ENCODE data around the gene PNMA8A.

The PNMA8A gene

GRCh38 chr19:46429999-46430398 lies 41.4 kb downstream of the PNMA8A start:
- no peak for TF ChIP-seq CTCF (conservative IDR thresholded peaks at IDR 0.05; ENCODE audit: low read length)
- H3K4me3 ChIP-seq (ENCODE audit: low read length): no peak overlapping the region
- no peak for DNase-seq (ENCODE audit: low read depth)

- peak; percentile 45 for DNase-seq (ENCODE audit: low read depth)
- no peak for TF ChIP-seq CTCF (conservative IDR thresholded peaks at IDR 0.05; ENCODE audit: low read length)
- H3K4me3 ChIP-seq (ENCODE audit: low read length): peak within 1 kb of the TSS; percentile 20
These were observed 42.9 kb downstream of the PNMA8A start, which contains the start of gene PNMA8C for GRCh38 chr19:46428239-46429135. PNMA8C (minus strand) TSS chr19:46428936; CDS start chr19:46428359, 577 bp downstream.

GRCh38 chr19:46427518-46428045 lies 43.8 kb downstream of the PNMA8A start:
- no peak for TF ChIP-seq CTCF (conservative IDR thresholded peaks at IDR 0.05; ENCODE audit: low read length)
- no peak overlapping the region for H3K4me3 ChIP-seq (ENCODE audit: low read length)
- DNase-seq (ENCODE audit: low read depth): no peak

- TF ChIP-seq CTCF (conservative IDR thresholded peaks at IDR 0.05; ENCODE audit: low read length): no peak
- DNase-seq (ENCODE audit: low read depth): peak; percentile 73
- H3K4me3 ChIP-seq (ENCODE audit: low read length): peak overlapping the region; percentile 70
These were observed 44.7 kb downstream of the PNMA8A start for GRCh38 chr19:46426506-46427162.

- peak overlapping the region; percentile 70 for H3K4me3 ChIP-seq (ENCODE audit: low read length)
- no peak for TF ChIP-seq CTCF (conservative IDR thresholded peaks at IDR 0.05; ENCODE audit: low read length)
- no peak for DNase-seq (ENCODE audit: low read depth)
These were observed 45.3 kb downstream of the PNMA8A start for GRCh38 chr19:46426035-46426505.

GRCh38 chr19:46423188-46423587 lies 48.2 kb downstream of the PNMA8A start:
- DNase-seq (ENCODE audit: low read depth): no peak
- no peak overlapping the region for H3K4me3 ChIP-seq (ENCODE audit: low read length)
- no peak for TF ChIP-seq CTCF (conservative IDR thresholded peaks at IDR 0.05; ENCODE audit: low read length)

Data from AG10803 (cell line).